Prostate gland (tissue), 2 donors: Measurements from ENCODE around the gene BCL11A.

Source experiments
- POLR2A ChIP-seq: fragments of 450-650 bp; IDR thresholded peaks from one replicate; pipeline ENCODE4 v1.6.1; 2016; ENCODE audit warnings: antibody characterized with exemption, mild to moderate bottlenecking
- TF ChIP-seq, protein P1 (sequence below), 4 experiments: fragments of 200-600 bp in 2 of 4; fragments of 450-650 bp in 2 of 4; sonication (generic) in 2 of 4; IDR thresholded peaks; 1 replicate in 3 of 4; 2 replicates in 1 of 4; pipeline ENCODE4 v1.5.1; 2016 to 2019; ENCODE audit warnings: antibody characterized with exemption in 4 of 4, mild to moderate bottlenecking in 2 of 4, moderate library complexity in 2 of 4

DNA sequence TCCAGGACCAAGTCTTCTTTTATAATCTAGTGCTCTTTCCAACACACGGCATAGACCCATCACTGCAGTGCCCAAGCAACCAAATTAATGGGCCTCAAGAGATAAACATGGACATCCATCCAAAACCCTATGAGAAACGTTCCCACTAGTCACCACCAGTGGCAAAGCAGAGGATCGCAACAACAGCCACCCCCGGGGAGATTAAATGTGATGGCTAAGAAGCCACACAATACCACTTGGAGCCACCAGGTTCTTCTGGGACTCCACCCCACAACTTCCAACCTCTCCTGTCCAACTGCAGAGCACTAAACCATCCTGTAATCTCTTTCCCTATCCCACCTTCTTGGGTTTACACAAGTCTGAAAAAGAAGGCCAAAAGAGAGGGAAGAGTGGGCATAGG, 123.8 kb downstream of the BCL11A start:
- TF ChIP-seq, protein P1, sequence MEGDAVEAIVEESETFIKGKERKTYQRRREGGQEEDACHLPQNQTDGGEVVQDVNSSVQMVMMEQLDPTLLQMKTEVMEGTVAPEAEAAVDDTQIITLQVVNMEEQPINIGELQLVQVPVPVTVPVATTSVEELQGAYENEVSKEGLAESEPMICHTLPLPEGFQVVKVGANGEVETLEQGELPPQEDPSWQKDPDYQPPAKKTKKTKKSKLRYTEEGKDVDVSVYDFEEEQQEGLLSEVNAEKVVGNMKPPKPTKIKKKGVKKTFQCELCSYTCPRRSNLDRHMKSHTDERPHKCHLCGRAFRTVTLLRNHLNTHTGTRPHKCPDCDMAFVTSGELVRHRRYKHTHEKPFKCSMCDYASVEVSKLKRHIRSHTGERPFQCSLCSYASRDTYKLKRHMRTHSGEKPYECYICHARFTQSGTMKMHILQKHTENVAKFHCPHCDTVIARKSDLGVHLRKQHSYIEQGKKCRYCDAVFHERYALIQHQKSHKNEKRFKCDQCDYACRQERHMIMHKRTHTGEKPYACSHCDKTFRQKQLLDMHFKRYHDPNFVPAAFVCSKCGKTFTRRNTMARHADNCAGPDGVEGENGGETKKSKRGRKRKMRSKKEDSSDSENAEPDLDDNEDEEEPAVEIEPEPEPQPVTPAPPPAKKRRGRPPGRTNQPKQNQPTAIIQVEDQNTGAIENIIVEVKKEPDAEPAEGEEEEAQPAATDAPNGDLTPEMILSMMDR (IDR thresholded peaks at IDR 0.05): no peak
- no peak for TF ChIP-seq POLR2A
